NCI-H1436 (cell line): Measurements from ENCODE around the gene POTEH.
"Not testable (repeated sequence)": the region's sequence is repeated elsewhere in the genome, so short reads cannot be mapped to it uniquely, and the experiment has no call there.

Experiments
- DNase-seq: peaks from one replicate; lab custom pipeline; 2025; lab: John Stamatoyannopoulos, UW

POTEH gene

GRCh38 chr22:15689749-15690125 lies at the start of gene POTEH:
Gene POTEH, plus strand, starts transcription at chr22:15690026. Its CDS starts 52 bp downstream, at chr22:15690078.
- DNase-seq, result not testable (repeated sequence)

- not testable (repeated sequence) for DNase-seq
Observed at GRCh38 chr22:15642288-15642861, 47.5 kb upstream of the POTEH start.

DNA sequence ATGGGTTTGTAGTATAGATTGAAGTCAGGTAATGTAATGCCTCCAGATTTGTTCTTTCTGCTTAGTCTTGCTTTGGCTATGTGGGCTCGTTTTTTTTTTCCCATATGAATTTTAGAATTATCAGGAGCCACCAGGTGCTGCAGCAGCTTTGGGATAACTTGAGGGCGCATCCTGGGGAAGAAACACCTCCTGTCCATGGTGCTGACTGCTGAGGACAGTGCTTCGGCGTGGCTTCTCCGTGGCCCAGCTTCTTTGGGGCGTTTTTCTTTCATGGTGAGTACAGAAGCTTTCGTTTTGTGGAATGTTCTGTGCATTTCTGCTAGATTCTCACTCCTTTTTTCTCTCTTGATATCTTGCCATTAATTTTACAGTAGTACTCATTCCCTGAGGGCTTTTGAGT lies 37.9 kb upstream of the POTEH start:
- DNase-seq, result not testable (repeated sequence)

DNA sequence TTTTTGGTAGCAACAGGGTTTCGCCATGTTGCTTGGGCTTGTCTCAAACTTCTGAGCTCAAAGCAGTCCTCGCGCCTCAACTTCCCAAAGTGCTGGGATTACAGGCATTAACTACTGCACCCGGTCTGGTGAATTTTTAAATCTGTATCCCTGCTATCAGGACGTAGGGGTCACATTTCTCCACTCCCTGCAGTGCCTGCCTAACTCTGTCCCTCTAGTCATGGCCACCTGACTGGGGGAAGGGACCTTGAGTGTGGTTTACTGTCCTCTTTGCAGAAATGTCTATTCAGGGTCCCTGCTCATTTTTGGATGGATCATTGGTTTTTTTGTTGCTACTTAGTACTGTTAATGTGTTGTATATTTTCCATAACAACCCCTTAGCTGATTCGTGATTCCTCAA lies 37.1 kb upstream of the POTEH start:
- not testable (repeated sequence) for DNase-seq

DNA sequence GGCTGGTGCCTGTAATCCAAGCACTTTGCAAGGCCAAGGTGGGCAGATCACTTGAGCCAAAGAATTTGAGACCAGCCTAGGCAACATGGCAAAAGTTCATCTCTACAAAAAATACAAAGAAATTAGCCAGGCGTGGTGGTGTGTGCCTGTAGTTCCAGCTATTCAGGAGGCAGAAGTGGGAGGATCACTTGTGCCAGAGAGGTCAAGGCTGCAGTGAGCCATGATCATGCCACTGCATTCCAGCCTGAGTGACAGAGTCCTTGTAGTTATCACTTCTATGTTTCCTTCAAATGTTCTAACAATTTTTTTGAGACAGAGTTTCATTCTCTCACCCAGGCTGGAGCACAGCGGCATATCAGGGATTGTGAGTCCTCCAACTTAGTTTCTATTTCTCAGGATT lies 36.6 kb upstream of the POTEH start:
- DNase-seq, result not testable (repeated sequence)

- not testable (repeated sequence) for DNase-seq
Observed at GRCh38 chr22:15661102-15661501, 28.7 kb upstream of the POTEH start.

DNA sequence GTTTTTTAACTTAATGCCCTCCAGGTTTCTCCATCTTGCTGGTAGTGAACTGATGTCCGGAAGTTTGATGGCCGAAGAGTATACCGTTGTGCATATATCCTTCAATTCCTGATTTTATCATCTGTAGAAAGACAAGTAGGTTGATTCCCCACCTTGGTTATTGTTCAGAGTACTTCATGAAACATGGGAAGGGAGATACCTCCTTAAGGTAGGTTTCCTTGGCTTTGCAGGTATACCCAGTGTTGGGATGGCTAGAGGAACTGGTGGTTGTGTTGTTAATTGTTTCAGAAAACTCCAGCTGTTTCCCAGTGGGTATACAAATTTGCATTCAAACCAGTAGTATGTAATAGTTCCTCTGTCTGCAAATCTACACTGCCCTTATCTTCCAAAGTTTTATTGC lies 25.1 kb upstream of the POTEH start:
- DNase-seq, result not testable (repeated sequence)

- not testable (repeated sequence) for DNase-seq
Observed at GRCh38 chr22:15665478-15665877, 24.3 kb upstream of the POTEH start.

- DNase-seq, result not testable (repeated sequence)
Observed at GRCh38 chr22:15669430-15669829, 20.4 kb upstream of the POTEH start.

DNA sequence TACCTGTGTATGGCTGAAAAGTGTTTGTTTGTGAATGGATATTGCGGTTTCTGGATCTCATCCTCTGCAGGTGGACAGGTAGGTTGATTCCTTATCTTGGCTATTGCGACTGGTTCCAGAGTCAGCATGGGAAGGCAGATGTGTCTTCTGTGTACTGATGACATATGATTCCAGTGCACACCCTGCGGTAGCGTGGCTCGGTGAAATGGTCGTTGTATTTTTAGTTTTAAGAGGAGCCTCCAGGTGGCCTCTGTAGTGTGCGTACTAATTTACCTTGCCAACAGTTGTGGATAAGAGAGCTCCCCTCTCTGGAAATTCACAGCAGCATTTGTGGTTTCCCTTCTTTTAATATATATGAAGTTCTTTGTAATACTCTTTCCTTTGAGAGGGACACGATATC lies 10.1 kb upstream of the POTEH start:
- DNase-seq, result not testable (repeated sequence)

- not testable (repeated sequence) for DNase-seq
Observed at GRCh38 chr22:15684115-15684514, 5.7 kb upstream of the POTEH start.

DNA sequence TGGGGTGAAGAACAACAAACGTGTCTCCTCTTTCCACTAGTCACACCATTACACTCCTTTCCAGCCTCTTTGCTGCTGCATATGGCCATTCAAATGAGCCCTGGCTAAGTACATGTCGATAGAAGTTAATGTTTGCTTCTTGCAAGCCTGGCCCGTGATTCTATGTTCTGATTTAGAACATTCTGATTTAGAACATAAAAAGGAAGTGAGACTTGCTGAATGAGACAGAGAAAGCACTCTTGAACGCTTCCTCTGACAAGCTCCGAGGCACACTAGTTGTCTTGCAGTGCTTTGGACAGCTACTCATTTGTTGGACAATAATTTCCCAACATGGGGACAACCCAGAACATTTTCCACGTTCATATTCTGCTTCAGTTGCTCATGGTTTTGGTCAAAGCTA lies 5.1 kb upstream of the POTEH start:
- DNase-seq, result not testable (repeated sequence)

- DNase-seq, result not testable (repeated sequence)
Observed at GRCh38 chr22:15685641-15686040, 4.2 kb upstream of the POTEH start.

- not testable (repeated sequence) for DNase-seq
Observed at GRCh38 chr22:15687086-15687485, 2.7 kb upstream of the POTEH start.

DNA sequence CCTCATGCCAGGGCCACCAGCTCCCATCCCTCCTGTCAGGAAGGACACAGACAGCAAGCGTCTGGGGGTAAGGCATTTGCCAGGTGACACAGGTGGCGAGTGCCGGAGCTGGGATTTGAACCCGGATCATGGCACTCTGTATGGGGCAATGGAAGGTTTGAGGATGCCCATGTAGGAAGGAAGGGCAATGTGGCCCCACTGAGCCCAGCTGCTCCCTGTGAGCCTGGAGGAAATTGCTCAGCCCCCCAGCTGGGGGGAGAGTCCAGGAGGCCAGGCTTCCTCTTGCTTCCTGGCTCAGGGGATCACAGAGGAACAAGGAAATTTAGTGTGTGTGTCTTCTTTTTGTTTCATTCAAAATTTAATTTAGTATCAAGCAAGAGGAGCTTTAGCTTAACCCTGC lies 2.1 kb upstream of the POTEH start:
- not testable (repeated sequence) for DNase-seq

- DNase-seq, result not testable (repeated sequence)
Observed at GRCh38 chr22:15688090-15688489, 1.7 kb upstream of the POTEH start.

GRCh38 chr22:15689012-15689748 lies 646 bp upstream of the POTEH start:
- DNase-seq, result not testable (repeated sequence)

- DNase-seq, result not testable (repeated sequence)
Observed at GRCh38 chr22:15713600-15713999, 23.8 kb downstream of the POTEH start.

DNA sequence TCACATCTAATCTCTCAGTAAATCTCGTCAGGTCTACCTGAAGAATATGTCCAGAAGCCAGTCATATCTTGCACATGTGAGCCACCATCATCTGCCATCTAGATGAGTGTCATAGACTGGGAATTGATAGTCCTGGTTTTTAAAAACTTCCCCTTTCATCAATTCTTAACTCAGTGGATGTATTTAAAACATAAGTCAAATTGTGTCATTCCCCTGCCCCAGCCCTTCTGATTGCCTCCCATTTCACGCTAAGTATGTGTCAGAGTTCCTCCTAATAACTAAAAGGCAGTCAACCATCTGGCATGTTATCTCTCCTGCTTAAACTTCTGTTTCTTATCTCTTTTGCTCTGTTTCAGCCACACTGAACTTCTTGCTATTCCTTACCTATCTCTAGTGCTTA lies 24.3 kb downstream of the POTEH start:
- not testable (repeated sequence) for DNase-seq

GRCh38 chr22:15721884-15722283 lies 32.1 kb downstream of the POTEH start:
- DNase-seq, result not testable (repeated sequence)

DNA sequence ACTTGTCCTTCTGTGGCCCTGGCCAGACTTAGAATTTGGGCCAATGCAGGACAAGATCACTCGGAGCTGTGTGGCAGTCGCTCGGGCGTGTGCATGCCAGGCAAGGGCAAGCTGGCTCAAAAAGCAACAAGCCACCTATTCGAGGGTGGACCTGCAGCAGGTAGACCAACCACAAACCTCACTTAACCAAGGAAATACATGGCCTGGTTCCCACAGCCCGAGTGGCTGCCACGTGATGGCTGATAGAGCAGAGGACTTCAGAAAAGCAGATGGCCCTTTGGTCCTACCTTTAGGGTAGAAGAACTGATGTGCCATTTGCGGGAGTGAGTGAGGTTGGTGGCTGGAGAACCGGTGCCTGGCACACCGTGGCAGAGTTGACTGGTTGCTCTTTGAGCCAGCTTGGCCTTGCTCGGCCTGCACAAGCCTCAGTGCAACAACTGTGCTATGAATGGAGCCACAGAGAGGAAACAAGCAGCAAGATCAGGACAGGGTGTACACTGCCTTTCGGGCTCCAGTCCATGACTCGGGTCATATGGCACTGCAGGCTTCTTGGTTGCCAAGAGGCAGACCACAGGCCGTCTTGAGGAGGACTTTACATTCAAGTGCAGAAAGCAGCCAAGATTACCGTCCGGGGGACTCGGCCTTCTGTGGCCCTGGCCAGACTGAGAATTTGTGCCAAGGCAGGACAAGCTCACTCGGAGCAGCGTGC lies 39.5 kb downstream of the POTEH start:
- DNase-seq, result not testable (repeated sequence)

DNA sequence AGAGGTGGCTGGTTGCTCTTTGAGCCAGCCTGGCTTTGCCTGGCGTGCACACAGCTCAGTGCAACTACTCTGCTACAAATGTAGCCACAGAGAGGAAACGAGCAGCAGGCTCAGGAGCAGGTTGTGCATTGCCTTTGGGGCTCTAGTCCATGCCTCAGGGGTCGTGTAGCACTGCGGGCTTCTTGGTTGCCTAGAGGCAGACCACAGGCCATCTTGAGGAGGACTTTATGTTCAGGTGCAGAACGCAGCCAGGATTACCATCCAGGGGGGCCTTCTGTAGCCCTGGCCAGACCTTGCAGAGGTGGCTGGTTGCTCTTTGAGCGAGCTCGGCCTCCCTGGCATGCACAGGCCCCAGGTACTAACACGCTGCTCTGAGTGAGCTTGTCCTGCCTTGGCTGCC lies 41.2 kb downstream of the POTEH start:
- DNase-seq, result not testable (repeated sequence)

DNA sequence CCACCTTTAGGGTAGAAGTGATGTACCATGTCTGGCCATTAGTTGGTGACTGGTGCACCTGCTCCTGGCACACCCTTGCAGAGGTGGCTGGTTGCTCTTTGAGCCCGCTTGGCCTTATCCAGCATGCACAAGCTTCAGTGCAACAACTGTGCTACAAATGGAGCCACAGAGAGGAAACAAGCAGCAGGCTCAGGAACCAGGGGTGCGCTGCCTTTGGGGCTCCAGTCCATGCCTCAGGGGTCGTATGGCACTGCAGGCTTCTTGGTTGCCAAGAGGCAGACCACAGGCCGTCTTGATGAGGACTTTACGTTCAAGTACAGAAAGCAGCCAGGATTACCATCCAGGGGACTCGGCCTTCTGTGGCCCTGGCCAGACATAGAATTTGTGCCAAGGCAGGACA lies 44.6 kb downstream of the POTEH start:
- not testable (repeated sequence) for DNase-seq
